H9 (cell line): ENCODE measurements around the gene GLCE. TPM values are rescaled to one million over a fixed set of nuclear protein-coding genes. Genes with fewer than 3 reads are reported as not detected.

ENCODE experiments used
- DNase-seq: peaks from one replicate; pipeline ENCODE4 v3.0.0-alpha.2; 2017
- H2AFZ ChIP-seq: one replicate; pipeline ENCODE4 v1.6.1; 2013; ENCODE audit warnings: mild to moderate bottlenecking, low read length, control low read depth, moderate library complexity
- H2AK5ac ChIP-seq: 2 replicates; pipeline ENCODE4 v1.6.1; 2013; ENCODE audit warnings: low read length, control low read depth, mixed read lengths; ENCODE audit not compliant: insufficient read length
- H2BK120ac ChIP-seq: one replicate; pipeline ENCODE4 v1.6.1; 2013; ENCODE audit warnings: low read depth, mild to moderate bottlenecking, low read length, control low read depth, inconsistent platforms; ENCODE audit not compliant: poor library complexity, severe bottlenecking
- H2BK12ac ChIP-seq: 2 replicates; pipeline ENCODE4 v1.6.1; 2013; ENCODE audit warnings: low read length, control low read depth, mixed read lengths, low read depth; ENCODE audit not compliant: insufficient read length
- H2BK15ac ChIP-seq: 2 replicates; pipeline ENCODE4 v1.6.1; 2013; ENCODE audit warnings: low read depth, low read length, control low read depth
- H2BK20ac ChIP-seq: one replicate; pipeline ENCODE4 v1.6.1; 2013; ENCODE audit warnings: low read depth, mild to moderate bottlenecking, low read length, control low read depth, inconsistent platforms; ENCODE audit not compliant: poor library complexity, severe bottlenecking
- H2BK5ac ChIP-seq: 2 replicates; pipeline ENCODE4 v1.6.1; 2013; ENCODE audit warnings: low read length, control low read depth, mixed read lengths; ENCODE audit not compliant: insufficient read length
- H3K14ac ChIP-seq: 2 replicates; pipeline ENCODE4 v1.6.1; 2013; ENCODE audit warnings: low read length, control low read depth; ENCODE audit not compliant: insufficient read depth
- H3K18ac ChIP-seq: 2 replicates; pipeline ENCODE4 v1.6.1; 2013; ENCODE audit warnings: low read depth, mild to moderate bottlenecking, mixed read lengths, low read length, control low read depth; ENCODE audit not compliant: insufficient read length
- H3K23ac ChIP-seq: 2 replicates; pipeline ENCODE4 v1.6.1; 2013; ENCODE audit warnings: low read length, control low read depth, mixed read lengths, low read depth; ENCODE audit not compliant: insufficient read length
- H3K23me2 ChIP-seq: 2 replicates; pipeline ENCODE4 v1.6.1; 2013; ENCODE audit warnings: low read depth, mild to moderate bottlenecking, mixed read lengths, low read length, control low read depth; ENCODE audit not compliant: insufficient read length, poor library complexity, severe bottlenecking
- H3K27ac ChIP-seq: 2 replicates; pipeline ENCODE4 v1.5.1; 2013; ENCODE audit warnings: low read length, control low read depth, mixed read lengths, low read depth; ENCODE audit not compliant: insufficient read length
- H3K27me3 ChIP-seq: 2 replicates; pipeline ENCODE4 v1.6.1; 2013; ENCODE audit warnings: low read length, control low read depth, inconsistent platforms; ENCODE audit not compliant: insufficient read depth
- H3K4ac ChIP-seq: 2 replicates; pipeline ENCODE4 v1.6.1; 2013; ENCODE audit warnings: low read depth, mild to moderate bottlenecking, control low read depth, inconsistent platforms, low read length, moderate library complexity
- H3K4me1 ChIP-seq: 2 replicates; pipeline ENCODE4 v1.6.1; 2013; ENCODE audit warnings: low read length, control low read depth, inconsistent platforms; ENCODE audit not compliant: insufficient read depth
- H3K4me2 ChIP-seq: 2 replicates; pipeline ENCODE4 v1.6.1; 2013; ENCODE audit warnings: low read length, control low read depth, mixed read lengths; ENCODE audit not compliant: insufficient read length, insufficient read depth
- H3K56ac ChIP-seq: 2 replicates; pipeline ENCODE4 v1.6.1; 2013; ENCODE audit warnings: low read depth, mild to moderate bottlenecking, mixed read lengths, low read length, control low read depth; ENCODE audit not compliant: insufficient read length
- H3K79me1 ChIP-seq: 2 replicates; pipeline ENCODE4 v1.6.1; 2013; ENCODE audit warnings: low read depth, mild to moderate bottlenecking, moderate library complexity, low read length, control low read depth, inconsistent platforms; ENCODE audit not compliant: insufficient read depth, poor library complexity, severe bottlenecking
- H3K79me2 ChIP-seq: 2 replicates; pipeline ENCODE4 v1.6.1; 2013; ENCODE audit warnings: low read length, control low read depth, inconsistent platforms; ENCODE audit not compliant: insufficient read depth
- H3K9ac ChIP-seq: 2 replicates; pipeline ENCODE4 v1.6.1; 2013; ENCODE audit warnings: low read length, control low read depth, mixed read lengths; ENCODE audit not compliant: insufficient read length; ENCODE audit errors: extremely low read depth
- H3K9me3 ChIP-seq: one replicate; pipeline ENCODE4 v1.6.1; 2013; ENCODE audit warnings: low read depth, low read length, inconsistent platforms; ENCODE audit not compliant: control insufficient read depth
- H3T11ph ChIP-seq: one replicate; pipeline ENCODE4 v1.6.1; 2013; ENCODE audit warnings: mild to moderate bottlenecking, low read length, control low read depth, inconsistent platforms
- H4K20me1 ChIP-seq: one replicate; pipeline ENCODE4 v1.6.1; 2013; ENCODE audit not compliant: control insufficient read depth, insufficient read length, insufficient read depth
- H4K5ac ChIP-seq: 2 replicates; pipeline ENCODE4 v1.6.1; 2013; ENCODE audit warnings: low read depth, mild to moderate bottlenecking, mixed read lengths, low read length, control low read depth; ENCODE audit not compliant: insufficient read length
- H4K8ac ChIP-seq: replicated peaks from 2 replicates; pipeline ENCODE4 v1.6.1; 2013; ENCODE audit warnings: low read length, control low read depth, mixed read lengths, low read depth; ENCODE audit not compliant: insufficient read length
- H4K91ac ChIP-seq: 2 replicates; pipeline ENCODE4 v1.6.1; 2013; ENCODE audit warnings: low read depth, mild to moderate bottlenecking, moderate library complexity, mixed read lengths, low read length, control low read depth; ENCODE audit not compliant: insufficient read length
- H3K27ac Mint-ChIP-seq, 3 experiments: 2 replicates in 2 of 3; 3 replicates in 1 of 3; pipeline ENCODE4 v1.8.0; 2020 to 2021; ENCODE audit warnings: mixed read lengths in 3 of 3, mild to moderate bottlenecking in 1 of 3, moderate library complexity in 1 of 3
- H3K27me3 Mint-ChIP-seq: 2 replicates; pipeline ENCODE4 v1.8.0; 2021; ENCODE audit warnings: low read depth, mild to moderate bottlenecking, moderate library complexity, mixed read lengths
- H3K36me3 Mint-ChIP-seq, 3 experiments: 2 replicates in 2 of 3; 3 replicates in 1 of 3; pipeline ENCODE4 v1.8.0; 2020 to 2021; ENCODE audit warnings: low read depth in 3 of 3, mixed read lengths in 3 of 3; ENCODE audit not compliant: insufficient read depth in 1 of 3
- H3K4me1 Mint-ChIP-seq, 2 experiments: 2 replicates each; pipeline ENCODE4 v1.8.0; 2020; ENCODE audit warnings: mixed read lengths in 2 of 2
- H3K4me3 Mint-ChIP-seq, 2 experiments: 2 replicates in 1 of 2; 3 replicates in 1 of 2; pipeline ENCODE4 v1.8.0; 2020 to 2021; ENCODE audit warnings: mild to moderate bottlenecking in 2 of 2, mixed read lengths in 2 of 2, moderate library complexity in 1 of 2
- H3K9me3 Mint-ChIP-seq, 2 experiments: 2 replicates in 1 of 2; 3 replicates in 1 of 2; pipeline ENCODE4 v1.8.0; 2020; ENCODE audit warnings: mild to moderate bottlenecking in 2 of 2, mixed read lengths in 2 of 2, moderate library complexity in 1 of 2
- CTCF ChIP-seq: fragments of 200-600 bp; sonication (generic); conservative IDR thresholded peaks from 3 replicates; pipeline ENCODE4 v1.8.0; 2021; ENCODE audit warnings: antibody characterized with exemption, mild to moderate bottlenecking
- WGBS: extraction: QIAGEN DNeasy Blood & Tissue Kit; methylation state at CpG from one replicate; pipeline ENCODE4 v1.1.7; 2013; ENCODE audit warnings: missing lambda C conversion rate, low lambda C conversion rate, mixed read lengths; ENCODE audit not compliant: insufficient read length; ENCODE audit errors: extremely low coverage; 5-methylcytosine and 5-hydroxymethylcytosine counted together
- total RNA-seq: library from RNA; stranded (reverse); gene quantifications from 2 replicates; pipeline ENCODE4 v1.2.1, GENCODE V29; 2021

Gene GLCE
- total RNA-seq, 1 experiment from 2014 or later = 12.2 TPM

GRCh38 chr15:69320977-69321554, 160.6 kb downstream of the GLCE start:
- H3K4me3 Mint-ChIP-seq = no peak overlapping the region
- no peaks in the 10 kb centered on the region for H3K79me1 ChIP-seq
- H2BK120ac ChIP-seq = no peak overlapping the region
- no peak overlapping the region for H4K8ac ChIP-seq
- no peak for TF ChIP-seq CTCF
- no peak overlapping the region for H2BK15ac ChIP-seq
- H3K4me1 Mint-ChIP-seq = peaks cover 15 to 19% of the 10 kb centered on the region in 2 experiments
- H3K14ac ChIP-seq = no peak overlapping the region
- H4K91ac ChIP-seq = no peak overlapping the region
- H2BK12ac ChIP-seq = no peak overlapping the region
- no peak overlapping the region for H3K4me2 ChIP-seq
- DNase-seq = no peak
- H3K23ac ChIP-seq = no peak overlapping the region
- no peak overlapping the region for H4K5ac ChIP-seq
- no peaks in the 10 kb centered on the region for H3K23me2 ChIP-seq
- no peak overlapping the region for H2BK20ac ChIP-seq
- WGBS = no CpG with 5 or more reads among the region's 7 CpGs
- no peak overlapping the region for H3K18ac ChIP-seq
- no peak overlapping the region for H3K27ac Mint-ChIP-seq
- no peaks in the 10 kb centered on the region for H3K79me2 ChIP-seq
- no peak overlapping the region for H3K9ac ChIP-seq
- no peak overlapping the region for H3T11ph ChIP-seq
- no peaks in the 10 kb centered on the region for H3K9me3 ChIP-seq
- H3K36me3 Mint-ChIP-seq = no peaks in the 10 kb centered on the region
- no peaks in the 10 kb centered on the region for H3K27me3 ChIP-seq
- H3K4ac ChIP-seq = no peak overlapping the region
- H2BK5ac ChIP-seq = no peak overlapping the region
- no peak overlapping the region for H2AFZ ChIP-seq
- peaks cover 12% of the 10 kb centered on the region for H3K27me3 Mint-ChIP-seq
- no peaks in the 10 kb centered on the region for H3K9me3 Mint-ChIP-seq
- H2AK5ac ChIP-seq = no peak overlapping the region
- H4K20me1 ChIP-seq = no peaks in the 10 kb centered on the region
- H3K56ac ChIP-seq = no peak overlapping the region
- no peaks in the 10 kb centered on the region; the same call in 1 of the 2 replicates for H3K4me1 ChIP-seq
- H3K27ac ChIP-seq = no peak overlapping the region

Other genes with a start within 250 kb of the GLCE start
- gene SPESP1, start 230.1 kb upstream of the GLCE start, total RNA-seq = not detected in 2 replicates
- 0.04 TPM in 1 of 2 replicates, not detected in the other for gene NOX5, start 145.9 kb upstream of the GLCE start, total RNA-seq
- 1.0 and 1.6 TPM in 2 replicates for gene PAQR5, start 138.3 kb downstream of the GLCE start, total RNA-seq